Neural progenitor cell (in vitro differentiated cells): Measurements from ENCODE around the gene KLHL18.

Source experiments
- EZH2phosphoT487 ChIP-seq: fragments of 200-600 bp; sonication (generic); IDR thresholded peaks from 2 replicates; pipeline ENCODE4 v1.6.1; 2017; ENCODE audit warnings: antibody characterized with exemption
- TF ChIP-seq, protein P1 (sequence below): fragments of 200-600 bp; sonication (generic); IDR thresholded peaks from 2 replicates; pipeline ENCODE4 v1.5.1; 2017; ENCODE audit warnings: antibody characterized with exemption, mild to moderate bottlenecking

DNA sequence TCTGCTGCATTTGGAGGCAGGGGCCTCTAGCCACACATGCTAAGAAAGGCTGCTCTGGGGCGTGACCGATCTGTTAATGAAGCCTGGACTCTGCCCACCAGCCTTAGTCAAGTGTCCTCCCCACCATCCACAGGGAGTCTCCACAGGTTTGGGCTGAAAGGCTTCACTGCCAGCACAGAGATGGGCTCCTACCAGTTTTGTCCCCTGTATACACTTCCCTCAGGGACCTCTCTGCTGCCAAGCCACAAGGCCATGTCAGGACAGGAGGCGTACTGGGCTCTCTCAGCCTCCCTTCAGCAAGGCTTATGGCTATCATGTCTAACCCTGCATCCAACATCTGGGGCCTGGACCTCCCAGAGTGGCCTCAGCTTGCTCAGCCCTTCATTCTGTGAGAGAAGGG is 23.6 kb upstream of the KLHL18 start:
- TF ChIP-seq, protein P1, sequence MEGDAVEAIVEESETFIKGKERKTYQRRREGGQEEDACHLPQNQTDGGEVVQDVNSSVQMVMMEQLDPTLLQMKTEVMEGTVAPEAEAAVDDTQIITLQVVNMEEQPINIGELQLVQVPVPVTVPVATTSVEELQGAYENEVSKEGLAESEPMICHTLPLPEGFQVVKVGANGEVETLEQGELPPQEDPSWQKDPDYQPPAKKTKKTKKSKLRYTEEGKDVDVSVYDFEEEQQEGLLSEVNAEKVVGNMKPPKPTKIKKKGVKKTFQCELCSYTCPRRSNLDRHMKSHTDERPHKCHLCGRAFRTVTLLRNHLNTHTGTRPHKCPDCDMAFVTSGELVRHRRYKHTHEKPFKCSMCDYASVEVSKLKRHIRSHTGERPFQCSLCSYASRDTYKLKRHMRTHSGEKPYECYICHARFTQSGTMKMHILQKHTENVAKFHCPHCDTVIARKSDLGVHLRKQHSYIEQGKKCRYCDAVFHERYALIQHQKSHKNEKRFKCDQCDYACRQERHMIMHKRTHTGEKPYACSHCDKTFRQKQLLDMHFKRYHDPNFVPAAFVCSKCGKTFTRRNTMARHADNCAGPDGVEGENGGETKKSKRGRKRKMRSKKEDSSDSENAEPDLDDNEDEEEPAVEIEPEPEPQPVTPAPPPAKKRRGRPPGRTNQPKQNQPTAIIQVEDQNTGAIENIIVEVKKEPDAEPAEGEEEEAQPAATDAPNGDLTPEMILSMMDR = no peak
- TF ChIP-seq EZH2phosphoT487 = no peak
